PC-9 (cell line): ENCODE data around the gene ETV3L.

Experiments used
- CTCF ChIP-seq: fragments of 200-600 bp; sonication (generic); conservative IDR thresholded peaks from 2 replicates; pipeline ENCODE4 v1.6.1; 2017; ENCODE audit warnings: mixed run types, antibody characterized with exemption, mild to moderate bottlenecking, moderate library complexity
- EZH2 ChIP-seq: fragments of 200-600 bp; sonication (generic); IDR thresholded peaks from 2 replicates; pipeline ENCODE4 v1.8.0; 2017; ENCODE audit warnings: antibody characterized with exemption, low read depth

GRCh38 chr1:157145076-157145475 lies 45.5 kb upstream of the ETV3L start:
- no peak for TF ChIP-seq CTCF
- TF ChIP-seq EZH2 = no peak
